PC-3 (cell line): Measurements from ENCODE around the gene BIK. TPM values are rescaled to one million over a fixed set of nuclear protein-coding genes. Genes with fewer than 3 reads are reported as not detected.

Experiments used
- ATAC-seq: fragments of 200-7000 bp; cut with Tn5 transposase; 2 replicates; pipeline ENCODE4 v1.9.1; 2020; ENCODE audit warnings: mild to moderate bottlenecking, moderate library complexity
- BruUV-seq: library from RNA; stranded (reverse); fragments of 400-500 nt; replicated peaks from 2 replicates; lab custom pipeline; 2021; lab: Mats Ljungman, UMichigan
- CTCF ChIA-PET: fragments of 300-600 bp; sonication (Branson Sonifier 250); formaldehyde crosslinking; loops from one replicate; lab custom pipeline; 2022; ENCODE audit warnings: antibody characterized with exemption; lab: Charles Lee
- POLR2A ChIA-PET: fragments of 300-600 bp; sonication (Branson Sonifier 250); formaldehyde crosslinking; loops from one replicate; lab custom pipeline; 2022; ENCODE audit warnings: antibody characterized with exemption; ENCODE audit not compliant: unreplicated experiment; lab: Charles Lee
- DNase-seq: peaks from one replicate; pipeline ENCODE4 v3.0.0-alpha.2; 2015
- H2AFZ ChIP-seq: fragments of 300-600 bp; sonication (generic); 2 replicates; pipeline ENCODE4 v1.6.0; 2016; ENCODE audit warnings: antibody characterized with exemption, low read length
- H3F3A ChIP-seq: fragments of 300-600 bp; sonication (generic); one replicate; pipeline ENCODE4 v1.6.0; 2017; ENCODE audit warnings: antibody characterized with exemption, low read length, control low read depth, mild to moderate bottlenecking; ENCODE audit not compliant: unreplicated experiment
- H3K27ac ChIP-seq: fragments of 300-600 bp; sonication (generic); 2 replicates; pipeline ENCODE4 v1.5.1; 2016; ENCODE audit warnings: mild to moderate bottlenecking, low read length
- H3K27me3 ChIP-seq: fragments of 300-600 bp; sonication (generic); 2 replicates; pipeline ENCODE4 v1.6.1; 2016; ENCODE audit warnings: low read length, mixed read lengths
- H3K36me3 ChIP-seq: fragments of 300-600 bp; sonication (generic); 2 replicates; pipeline ENCODE4 v1.6.1; 2016; ENCODE audit warnings: low read depth, mixed run types, low read length, mixed read lengths
- H3K4me1 ChIP-seq: fragments of 300-600 bp; sonication (generic); 2 replicates; pipeline ENCODE4 v1.5.1; 2016; ENCODE audit warnings: low read length; ENCODE audit not compliant: insufficient read depth
- H3K4me2 ChIP-seq: fragments of 300-600 bp; sonication (generic); 2 replicates; pipeline ENCODE4 v1.6.0; 2016; ENCODE audit warnings: low read length
- H3K4me3 ChIP-seq: fragments of 300-600 bp; sonication (generic); 2 replicates; pipeline ENCODE4 v1.5.1; 2016; ENCODE audit warnings: mild to moderate bottlenecking, low read length, mixed read lengths
- H3K79me2 ChIP-seq: fragments of 300-600 bp; sonication (generic); 2 replicates; pipeline ENCODE4 v1.6.1; 2017; ENCODE audit warnings: low read length, mixed read lengths
- H3K9ac ChIP-seq: fragments of 300-600 bp; sonication (generic); 2 replicates; pipeline ENCODE4 v1.6.0; 2016; ENCODE audit warnings: mild to moderate bottlenecking, low read length
- H3K9me2 ChIP-seq: fragments of 300-600 bp; sonication (generic); replicated peaks from 2 replicates; pipeline ENCODE4 v1.6.1; 2016; ENCODE audit warnings: mixed run types, low read length, mixed read lengths
- H3K9me3 ChIP-seq: fragments of 300-600 bp; sonication (generic); 2 replicates; pipeline ENCODE4 v1.6.1; 2016; ENCODE audit warnings: low read length, mixed read lengths
- H4K20me1 ChIP-seq: fragments of 300-600 bp; sonication (generic); 2 replicates; pipeline ENCODE4 v1.6.1; 2016; ENCODE audit warnings: low read length, mixed read lengths
- EZH2 ChIP-seq: fragments of 300-600 bp; sonication (generic); IDR thresholded peaks from one replicate; pipeline ENCODE4 v1.6.1; 2017; ENCODE audit warnings: antibody characterized with exemption, mild to moderate bottlenecking, low read length; ENCODE audit not compliant: unreplicated experiment
- EZH2phosphoT487 ChIP-seq: fragments of 300-600 bp; sonication (generic); IDR thresholded peaks from 2 replicates; pipeline ENCODE4 v1.6.1; 2018; ENCODE audit warnings: mild to moderate bottlenecking, antibody characterized with exemption, low read length, borderline replicate concordance
- intact Hi-C: fragments of 100-400 bp; cut with micrococcal nuclease; formaldehyde crosslinking; loops from 2 replicates; pipeline ENCODE4 v1.9.0; 2023
- total RNA-seq: library from RNA; depleted of rRNA; stranded (reverse); fragments of >200 nt; gene quantifications from 2 replicates; pipeline ENCODE4 v1.2.3, GENCODE V29; 2014
- TF ChIP-seq, protein P1 (sequence below): fragments of 300-600 bp; sonication (generic); conservative IDR thresholded peaks from 2 replicates; pipeline ENCODE4 v1.5.1; 2017; ENCODE audit warnings: antibody characterized with exemption, low read depth, mild to moderate bottlenecking, low read length

Gene BIK
- total RNA-seq, 1 experiment from 2014 or later: 24.6 TPM

DNA sequence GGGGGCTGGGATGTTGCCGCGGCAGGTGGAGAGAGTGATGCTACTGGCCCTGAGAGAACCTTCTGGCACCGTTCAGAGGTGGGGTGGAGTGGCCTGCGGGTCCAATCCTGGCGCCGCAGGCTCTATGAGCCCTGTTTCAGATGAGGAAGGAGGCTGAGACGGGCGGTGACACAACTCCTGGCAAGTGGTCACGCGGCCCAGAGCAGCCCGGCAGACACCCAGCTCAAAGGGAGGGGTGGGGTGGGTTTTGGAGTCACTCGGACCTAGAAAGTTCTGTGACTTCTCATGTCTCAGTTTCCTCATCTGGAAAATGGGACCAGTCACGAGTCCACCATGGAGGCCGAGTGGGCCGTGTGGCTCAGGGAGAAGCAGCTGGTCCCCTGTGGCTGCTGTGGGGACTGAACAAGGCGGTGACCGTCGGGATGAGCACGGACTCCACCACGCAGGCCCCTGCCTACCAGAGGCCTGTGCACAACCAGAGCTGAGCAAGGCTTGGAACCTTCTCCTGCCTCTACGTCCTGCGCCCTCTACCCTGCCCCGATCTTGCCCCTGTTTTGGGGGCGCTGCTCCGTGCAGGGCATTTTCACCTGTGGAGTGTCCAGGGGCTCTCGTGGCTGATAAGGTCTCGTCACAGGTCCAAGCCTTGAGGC lies 44.5 kb downstream of the BIK start:
- intact Hi-C loops: no loop called here
- CTCF ChIA-PET: no interaction called here
- Histone ChIP-seq H3K4me1 (peaks cover 13% of the 10 kb centered on the region; the same call in 1 of the 2 replicates), H3K9me2 (no peaks in the 10 kb centered on the region), H2AFZ (no peak overlapping the region), H3K9me3 (no peaks in the 10 kb centered on the region), H3K27me3 (no peaks in the 10 kb centered on the region), H3K4me2 (no peak overlapping the region), H3K79me2 (peaks cover 66% of the 10 kb centered on the region), H4K20me1 (peaks cover 10% of the 10 kb centered on the region; the same call in 1 of the 2 replicates), H3K27ac (no peak overlapping the region), H3K4me3 (no peak overlapping the region), H3F3A (no peaks in the 10 kb centered on the region), H3K36me3 (no peaks in the 10 kb centered on the region), H3K9ac (no peak overlapping the region)
- ATAC-seq (no peak), DNase-seq (no peak)
- TF ChIP-seq EZH2phosphoT487 (no peak), EZH2 (no peak)
- TF ChIP-seq, protein P1, sequence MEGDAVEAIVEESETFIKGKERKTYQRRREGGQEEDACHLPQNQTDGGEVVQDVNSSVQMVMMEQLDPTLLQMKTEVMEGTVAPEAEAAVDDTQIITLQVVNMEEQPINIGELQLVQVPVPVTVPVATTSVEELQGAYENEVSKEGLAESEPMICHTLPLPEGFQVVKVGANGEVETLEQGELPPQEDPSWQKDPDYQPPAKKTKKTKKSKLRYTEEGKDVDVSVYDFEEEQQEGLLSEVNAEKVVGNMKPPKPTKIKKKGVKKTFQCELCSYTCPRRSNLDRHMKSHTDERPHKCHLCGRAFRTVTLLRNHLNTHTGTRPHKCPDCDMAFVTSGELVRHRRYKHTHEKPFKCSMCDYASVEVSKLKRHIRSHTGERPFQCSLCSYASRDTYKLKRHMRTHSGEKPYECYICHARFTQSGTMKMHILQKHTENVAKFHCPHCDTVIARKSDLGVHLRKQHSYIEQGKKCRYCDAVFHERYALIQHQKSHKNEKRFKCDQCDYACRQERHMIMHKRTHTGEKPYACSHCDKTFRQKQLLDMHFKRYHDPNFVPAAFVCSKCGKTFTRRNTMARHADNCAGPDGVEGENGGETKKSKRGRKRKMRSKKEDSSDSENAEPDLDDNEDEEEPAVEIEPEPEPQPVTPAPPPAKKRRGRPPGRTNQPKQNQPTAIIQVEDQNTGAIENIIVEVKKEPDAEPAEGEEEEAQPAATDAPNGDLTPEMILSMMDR: no peak
- POLR2A ChIA-PET: no interaction called here
- no TSS peak for BruUV-seq

DNA sequence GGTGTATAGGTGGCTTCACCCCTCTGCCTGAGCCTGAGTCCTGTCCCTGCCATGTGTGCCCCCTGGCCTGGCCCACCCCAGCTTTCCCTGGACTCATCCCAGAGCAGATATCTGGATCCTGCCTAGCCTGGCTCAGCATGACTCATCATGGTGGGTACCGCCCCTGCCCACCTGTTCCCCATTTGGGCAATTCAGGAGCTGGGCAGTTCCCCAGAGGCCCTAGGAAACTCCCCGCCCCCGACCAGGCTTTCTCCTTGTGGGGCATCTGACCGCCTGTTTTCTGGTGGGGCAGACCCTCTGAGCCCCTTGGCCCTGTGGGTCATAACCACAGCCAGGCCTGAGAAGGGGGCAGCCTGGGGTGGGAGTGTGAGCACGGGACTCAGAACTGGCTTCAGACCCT lies 45.2 kb downstream of the BIK start:
- POLR2A ChIA-PET: no interaction called here
- H3K4me1 ChIP-seq: peaks cover 13% of the 10 kb centered on the region; the same call in 1 of the 2 replicates
- H3K27me3 ChIP-seq: no peaks in the 10 kb centered on the region
- no peaks in the 10 kb centered on the region; the same call in 1 of the 2 replicates for H3K36me3 ChIP-seq
- H2AFZ ChIP-seq: no peak overlapping the region
- no peaks in the 10 kb centered on the region for H3K9me2 ChIP-seq
- TF ChIP-seq EZH2phosphoT487 (no peak), EZH2 (no peak)
- TF ChIP-seq, protein P1: no peak
- H3K9me3 ChIP-seq: no peaks in the 10 kb centered on the region
- H3K4me2 ChIP-seq: no peak overlapping the region
- H3F3A ChIP-seq: no peaks in the 10 kb centered on the region
- intact Hi-C loops: no loop called here
- CTCF ChIA-PET: no interaction called here
- ATAC-seq (no peak), DNase-seq (no peak)
- peaks cover 10% of the 10 kb centered on the region; the same call in 1 of the 2 replicates for H4K20me1 ChIP-seq
- H3K79me2 ChIP-seq: peaks cover 66% of the 10 kb centered on the region
- no peak overlapping the region for H3K9ac ChIP-seq
- no TSS peak for BruUV-seq
- no peak overlapping the region for H3K27ac ChIP-seq
- H3K4me3 ChIP-seq: no peak overlapping the region

DNA sequence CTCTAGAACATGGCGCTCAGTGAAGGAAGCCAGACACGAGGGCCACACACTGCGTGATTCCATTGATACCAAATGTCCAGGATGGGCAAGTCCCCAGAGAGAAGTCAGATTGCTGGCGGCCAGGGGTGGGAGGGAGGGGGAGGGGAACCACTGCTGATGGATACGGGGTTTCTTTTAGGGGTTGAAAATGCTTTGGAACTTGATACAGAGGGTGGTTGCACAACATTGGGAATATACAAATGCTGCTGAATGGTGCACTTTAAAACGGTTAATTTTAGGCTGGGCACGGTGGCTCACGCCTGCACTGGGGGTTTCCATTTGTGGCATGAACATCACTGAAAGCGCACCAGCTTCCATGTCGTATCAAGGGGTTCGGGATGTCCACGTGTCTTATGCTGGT lies 45.9 kb downstream of the BIK start:
- H4K20me1 ChIP-seq: peaks cover 10% of the 10 kb centered on the region; the same call in 1 of the 2 replicates
- no peak overlapping the region for H3K9ac ChIP-seq
- no peaks in the 10 kb centered on the region; the same call in 1 of the 2 replicates for H3K36me3 ChIP-seq
- no peak overlapping the region for H3K4me3 ChIP-seq
- H3K4me2 ChIP-seq: no peak overlapping the region
- no peak overlapping the region for H2AFZ ChIP-seq
- intact Hi-C loops: no loop called here
- H3K27ac ChIP-seq: no peak overlapping the region
- H3K79me2 ChIP-seq: peaks cover 66% of the 10 kb centered on the region
- no TSS peak for BruUV-seq
- peaks cover 13% of the 10 kb centered on the region; the same call in 1 of the 2 replicates for H3K4me1 ChIP-seq
- DNase-seq (no peak), ATAC-seq (no peak)
- H3K9me3 ChIP-seq: no peaks in the 10 kb centered on the region
- CTCF ChIA-PET: no interaction called here
- H3K27me3 ChIP-seq: no peaks in the 10 kb centered on the region
- no peaks in the 10 kb centered on the region for H3K9me2 ChIP-seq
- POLR2A ChIA-PET: no interaction called here
- H3F3A ChIP-seq: no peaks in the 10 kb centered on the region
- TF ChIP-seq EZH2: no peak
- TF ChIP-seq, protein P1: no peak
- TF ChIP-seq EZH2phosphoT487: no peak
